Glutamatergic neuron (in vitro differentiated cells): ENCODE measurements around the gene NRAS. TPM values are rescaled to one million over a fixed set of nuclear protein-coding genes. Genes with fewer than 3 reads are reported as not detected.

ENCODE experiments used
- DNase-seq: peaks from one replicate; pipeline ENCODE4 v3.0.0; 2022
- H3K27ac Mint-ChIP-seq: one replicate; pipeline ENCODE4 v1.8.0; 2020; ENCODE audit warnings: mild to moderate bottlenecking, mixed read lengths, inconsistent platforms; ENCODE audit not compliant: unreplicated experiment
- H3K27me3 Mint-ChIP-seq: one replicate; pipeline ENCODE4 v1.8.0; 2020; ENCODE audit warnings: mild to moderate bottlenecking, moderate library complexity, mixed read lengths, inconsistent platforms; ENCODE audit not compliant: unreplicated experiment
- H3K36me3 Mint-ChIP-seq: one replicate; pipeline ENCODE4 v1.8.0; 2020; ENCODE audit warnings: mild to moderate bottlenecking, mixed read lengths, inconsistent platforms; ENCODE audit not compliant: unreplicated experiment
- H3K4me1 Mint-ChIP-seq: one replicate; pipeline ENCODE4 v1.8.0; 2020; ENCODE audit warnings: mild to moderate bottlenecking, low read depth, mixed read lengths, inconsistent platforms; ENCODE audit not compliant: unreplicated experiment
- H3K4me3 Mint-ChIP-seq: one replicate; pipeline ENCODE4 v1.8.0; 2020; ENCODE audit warnings: mild to moderate bottlenecking, mixed read lengths, inconsistent platforms; ENCODE audit not compliant: unreplicated experiment
- H3K9me3 Mint-ChIP-seq: one replicate; pipeline ENCODE4 v1.8.0; 2020; ENCODE audit warnings: mild to moderate bottlenecking, moderate library complexity, mixed read lengths, inconsistent platforms; ENCODE audit not compliant: unreplicated experiment
- total RNA-seq: library from RNA; stranded (reverse); fragmentation: NEBNext Ultra II Directional; extraction: Animal tissue kit (Norgen Biotek cat#: 25700); gene quantifications from one replicate; pipeline ENCODE4 v1.2.1, GENCODE V29; 2021; ENCODE audit not compliant: unreplicated experiment
- TF ChIP-seq, protein P1 (sequence below): fragments of 200-600 bp; sonication (generic); IDR thresholded peaks from one replicate; pipeline ENCODE4 v1.5.0; 2021; ENCODE audit not compliant: partially characterized antibody, unreplicated experiment

NRAS gene
- total RNA-seq, 1 donor from 2014 or later = 77.1 TPM

DNA sequence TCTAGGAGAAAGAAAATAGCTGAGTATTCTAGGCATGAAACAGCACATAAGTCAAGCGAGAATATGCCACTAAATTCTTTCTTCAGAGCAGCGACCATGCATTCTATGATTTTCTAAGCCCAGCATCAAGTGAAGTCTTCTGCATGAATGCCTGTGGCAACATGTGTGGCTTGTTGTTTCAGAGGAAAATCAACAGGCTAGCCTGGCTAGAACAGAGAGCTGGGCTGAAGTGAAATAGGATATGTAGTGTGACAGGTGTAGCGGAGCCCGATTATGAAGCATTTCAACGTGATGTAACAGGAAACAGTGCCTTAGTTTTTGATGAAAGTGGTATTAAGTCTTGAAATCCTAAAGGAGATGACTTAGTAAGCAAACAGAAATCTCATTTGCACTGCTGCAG, 34.2 kb upstream of the NRAS start:
- H3K4me3 Mint-ChIP-seq = no peak overlapping the region
- H3K27me3 Mint-ChIP-seq = peaks cover 4% of the 10 kb centered on the region
- H3K27ac Mint-ChIP-seq = no peak overlapping the region
- H3K9me3 Mint-ChIP-seq = no peaks in the 10 kb centered on the region
- peaks cover 34% of the 10 kb centered on the region for H3K4me1 Mint-ChIP-seq
- TF ChIP-seq, protein P1, sequence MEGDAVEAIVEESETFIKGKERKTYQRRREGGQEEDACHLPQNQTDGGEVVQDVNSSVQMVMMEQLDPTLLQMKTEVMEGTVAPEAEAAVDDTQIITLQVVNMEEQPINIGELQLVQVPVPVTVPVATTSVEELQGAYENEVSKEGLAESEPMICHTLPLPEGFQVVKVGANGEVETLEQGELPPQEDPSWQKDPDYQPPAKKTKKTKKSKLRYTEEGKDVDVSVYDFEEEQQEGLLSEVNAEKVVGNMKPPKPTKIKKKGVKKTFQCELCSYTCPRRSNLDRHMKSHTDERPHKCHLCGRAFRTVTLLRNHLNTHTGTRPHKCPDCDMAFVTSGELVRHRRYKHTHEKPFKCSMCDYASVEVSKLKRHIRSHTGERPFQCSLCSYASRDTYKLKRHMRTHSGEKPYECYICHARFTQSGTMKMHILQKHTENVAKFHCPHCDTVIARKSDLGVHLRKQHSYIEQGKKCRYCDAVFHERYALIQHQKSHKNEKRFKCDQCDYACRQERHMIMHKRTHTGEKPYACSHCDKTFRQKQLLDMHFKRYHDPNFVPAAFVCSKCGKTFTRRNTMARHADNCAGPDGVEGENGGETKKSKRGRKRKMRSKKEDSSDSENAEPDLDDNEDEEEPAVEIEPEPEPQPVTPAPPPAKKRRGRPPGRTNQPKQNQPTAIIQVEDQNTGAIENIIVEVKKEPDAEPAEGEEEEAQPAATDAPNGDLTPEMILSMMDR = no peak
- DNase-seq = no peak
- H3K36me3 Mint-ChIP-seq = no peaks in the 10 kb centered on the region

- no peak overlapping the region for H3K4me3 Mint-ChIP-seq
- peaks cover 29% of the 10 kb centered on the region for H3K4me1 Mint-ChIP-seq
- no peak overlapping the region for H3K27ac Mint-ChIP-seq
- DNase-seq = no peak
- peaks cover 4% of the 10 kb centered on the region for H3K27me3 Mint-ChIP-seq
- H3K36me3 Mint-ChIP-seq = no peaks in the 10 kb centered on the region
- H3K9me3 Mint-ChIP-seq = no peaks in the 10 kb centered on the region
- TF ChIP-seq, protein P1 = no peak
These were observed 33.3 kb upstream of the NRAS start for GRCh38 chr1:114749835-114750234.

DNA sequence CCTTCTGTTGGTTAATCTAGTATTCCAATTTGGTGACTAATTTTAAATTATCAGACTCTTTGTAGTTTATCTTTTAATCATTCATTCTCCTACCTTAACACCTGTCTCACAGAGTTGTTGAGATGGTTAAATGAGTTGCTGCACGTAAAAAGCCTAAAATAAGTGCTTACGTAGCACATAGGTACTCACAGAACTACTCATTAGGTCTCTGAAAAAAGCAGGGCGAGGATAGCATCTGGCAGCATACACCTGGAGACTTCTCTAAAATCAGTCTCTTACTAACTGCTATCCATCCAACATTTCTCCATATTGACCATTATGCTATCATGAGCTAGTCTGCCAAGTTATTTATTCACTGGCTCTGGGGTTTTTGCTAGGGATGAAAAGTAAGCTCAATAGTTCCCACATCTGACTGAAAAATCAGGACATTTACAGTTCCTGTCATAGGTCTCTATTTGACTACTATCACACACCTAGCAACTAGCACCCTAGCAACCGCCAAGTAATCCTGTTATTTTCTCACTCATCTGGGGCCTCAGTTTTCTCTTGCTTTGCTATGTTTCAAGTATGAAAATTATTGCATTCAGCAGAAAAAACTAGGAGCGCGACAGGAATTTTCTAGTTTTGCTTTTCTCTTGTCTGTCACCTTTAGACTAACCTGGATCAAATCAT, 30.0 kb upstream of the NRAS start:
- H3K27me3 Mint-ChIP-seq = peaks cover 4% of the 10 kb centered on the region
- no peaks in the 10 kb centered on the region for H3K9me3 Mint-ChIP-seq
- peaks cover 11% of the 10 kb centered on the region for H3K4me1 Mint-ChIP-seq
- TF ChIP-seq, protein P1 = no peak
- DNase-seq = no peak
- no peak overlapping the region for H3K4me3 Mint-ChIP-seq
- no peaks in the 10 kb centered on the region for H3K36me3 Mint-ChIP-seq
- H3K27ac Mint-ChIP-seq = no peak overlapping the region

DNA sequence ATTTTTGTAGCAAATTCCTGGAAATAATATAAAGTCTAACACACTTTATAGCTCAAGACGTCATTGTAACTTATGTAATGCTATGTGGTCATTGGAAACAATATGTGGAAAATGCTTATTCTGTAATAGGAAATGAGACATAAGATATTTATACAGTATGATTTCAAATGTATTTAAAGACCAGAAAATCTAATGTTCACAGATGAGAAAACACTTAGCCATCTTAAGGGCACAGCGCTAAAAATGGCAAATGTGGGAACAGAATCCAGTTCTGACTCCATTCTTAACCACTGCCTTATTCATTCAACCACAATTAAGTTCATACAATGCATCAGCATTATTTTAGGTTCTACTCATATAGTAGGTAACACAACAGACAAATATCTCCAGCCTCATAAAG, 28.7 kb upstream of the NRAS start:
- no peak for DNase-seq
- H3K36me3 Mint-ChIP-seq = no peaks in the 10 kb centered on the region
- TF ChIP-seq, protein P1 = no peak
- H3K4me1 Mint-ChIP-seq = peaks cover 4% of the 10 kb centered on the region
- no peaks in the 10 kb centered on the region for H3K9me3 Mint-ChIP-seq
- peaks cover 4% of the 10 kb centered on the region for H3K27me3 Mint-ChIP-seq
- H3K4me3 Mint-ChIP-seq = no peak overlapping the region
- H3K27ac Mint-ChIP-seq = no peak overlapping the region

DNA sequence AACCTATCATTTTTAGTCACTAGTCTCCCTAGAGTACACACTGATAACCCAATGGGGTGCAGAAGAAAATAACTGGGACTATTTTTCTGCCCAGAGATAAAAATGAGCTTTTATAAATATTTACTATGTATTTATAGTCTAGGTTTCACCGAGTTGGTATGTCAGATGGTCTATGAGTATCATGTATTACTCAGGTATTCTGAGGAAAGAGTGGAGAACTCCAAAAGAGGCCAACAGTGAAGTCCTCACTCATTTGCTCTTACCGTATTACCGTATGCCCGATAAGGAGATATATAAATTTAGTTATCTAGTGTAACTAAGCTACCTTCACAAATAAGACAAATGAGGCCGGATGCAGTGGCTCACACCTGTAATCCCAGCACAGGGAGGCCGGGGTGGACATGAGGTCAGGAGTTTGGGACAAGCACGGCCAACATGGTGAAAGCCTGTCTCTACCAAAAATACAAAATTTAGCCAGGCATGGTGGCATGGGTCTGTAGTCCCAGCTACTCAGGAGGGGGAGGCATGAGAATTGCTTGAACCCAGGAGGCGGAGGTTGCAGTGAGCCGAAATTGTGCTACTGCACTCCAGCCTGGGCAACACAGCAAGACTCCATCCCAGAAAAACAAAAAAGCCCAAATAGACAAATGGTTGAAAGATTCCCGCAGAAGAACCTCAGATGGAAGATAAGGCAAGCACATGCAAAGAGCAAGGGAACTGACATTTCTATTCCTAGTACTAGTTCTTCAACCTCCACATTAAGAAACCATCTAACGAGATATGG, 25.6 kb upstream of the NRAS start:
- DNase-seq = no peak
- TF ChIP-seq, protein P1 = no peak
- Mint-ChIP-seq H3K27me3 (no peaks in the 10 kb centered on the region), H3K27ac (no peak overlapping the region), H3K4me3 (no peak overlapping the region), H3K36me3 (no peaks in the 10 kb centered on the region), H3K9me3 (no peaks in the 10 kb centered on the region), H3K4me1 (peaks cover 4% of the 10 kb centered on the region)
